ENCODE results near the gene TGFB3. TPM values are rescaled to one million over a fixed set of nuclear protein-coding genes. Genes with fewer than 3 reads are reported as not detected.
"Not testable (repeated sequence)": the region's sequence is repeated elsewhere in the genome, so short reads cannot be mapped to it uniquely, and the experiment has no call there.

Gene TGFB3
- total RNA-seq, 1 donor from 2014 or later: 56.8 TPM

DNA sequence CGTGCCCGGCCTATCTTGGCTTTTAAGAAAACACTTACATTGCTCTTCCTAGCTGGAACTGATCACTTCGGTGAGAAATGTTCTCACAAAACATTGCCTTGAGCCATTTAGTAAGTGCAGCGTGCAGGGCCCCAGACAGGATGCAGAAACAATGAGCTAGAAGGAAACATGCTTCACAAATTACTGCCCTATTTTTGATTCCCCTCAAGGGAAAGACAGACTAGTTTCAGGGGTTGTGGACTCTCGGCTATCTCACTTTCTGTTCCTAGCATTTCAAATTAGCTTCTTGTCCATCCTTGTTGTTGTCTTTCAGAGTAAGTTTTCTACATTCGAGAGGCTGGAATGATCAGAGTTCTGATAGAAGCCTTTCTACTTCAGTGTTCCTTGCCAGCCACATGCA is 21.6 kb downstream of the TGFB3 start:
- no peak for DNase-seq (ENCODE audit: low spot score)

GRCh38 chr14:75959031-75959430 is 22.8 kb downstream of the TGFB3 start:
- no peak for DNase-seq (ENCODE audit: low spot score)

GRCh38 chr14:75952489-75952888 is 29.3 kb downstream of the TGFB3 start:
- no peak for DNase-seq (ENCODE audit: low spot score)

DNA sequence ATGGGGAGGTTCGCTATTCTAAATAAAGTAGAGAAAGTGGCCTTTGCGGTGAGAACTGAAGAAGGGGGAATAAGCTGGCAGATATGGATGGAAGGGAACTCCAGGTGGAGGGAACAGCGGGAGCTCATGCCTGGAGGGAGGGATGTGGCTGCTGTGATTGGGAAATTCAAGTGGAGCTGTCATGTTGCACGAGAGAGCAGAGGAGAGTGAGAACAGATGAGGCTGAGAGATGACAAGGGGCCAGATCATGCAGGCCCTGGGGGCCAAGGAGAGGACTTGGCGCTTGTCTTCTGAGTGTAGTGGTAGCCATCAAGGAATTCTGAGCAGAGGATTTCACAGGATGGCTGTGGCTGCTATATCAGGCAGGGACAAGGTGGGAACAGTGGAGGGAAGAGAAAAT is 35.0 kb downstream of the TGFB3 start:
- no peak for DNase-seq (ENCODE audit: low spot score)

DNA sequence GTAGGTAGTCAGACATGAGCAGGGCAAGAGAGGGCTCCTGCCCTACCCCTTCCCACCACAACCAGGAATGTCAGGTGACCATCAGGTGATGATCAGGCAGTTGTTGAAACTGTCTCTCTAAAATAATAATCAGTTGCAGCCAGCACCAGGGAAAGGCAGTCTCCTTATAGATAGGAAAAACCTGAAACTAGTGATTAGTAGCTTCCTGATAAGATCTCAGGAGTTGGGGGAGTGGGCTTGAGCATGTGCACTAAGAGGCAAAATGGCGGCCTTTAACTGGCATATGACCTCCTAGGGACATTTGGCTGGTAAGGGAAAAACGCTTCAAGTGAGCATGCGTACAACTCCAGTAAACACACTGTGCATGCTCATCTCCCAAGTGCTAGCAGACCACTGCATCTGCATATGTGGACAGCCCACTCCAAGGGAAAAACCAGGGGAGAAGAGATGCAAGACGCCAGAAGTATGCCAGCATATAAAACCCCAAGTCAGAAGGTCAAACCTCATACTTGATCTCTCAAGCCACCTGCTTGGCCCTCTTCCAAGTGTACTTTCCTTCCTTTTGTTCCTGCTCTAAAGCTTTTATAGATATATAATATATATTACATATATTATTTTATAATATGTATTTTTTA is 37.1 kb downstream of the TGFB3 start:
- no peak for DNase-seq (ENCODE audit: low spot score)

- no peak for DNase-seq (ENCODE audit: low spot score)
Measured at GRCh38 chr14:75941030-75941429, 40.8 kb downstream of the TGFB3 start.

DNA sequence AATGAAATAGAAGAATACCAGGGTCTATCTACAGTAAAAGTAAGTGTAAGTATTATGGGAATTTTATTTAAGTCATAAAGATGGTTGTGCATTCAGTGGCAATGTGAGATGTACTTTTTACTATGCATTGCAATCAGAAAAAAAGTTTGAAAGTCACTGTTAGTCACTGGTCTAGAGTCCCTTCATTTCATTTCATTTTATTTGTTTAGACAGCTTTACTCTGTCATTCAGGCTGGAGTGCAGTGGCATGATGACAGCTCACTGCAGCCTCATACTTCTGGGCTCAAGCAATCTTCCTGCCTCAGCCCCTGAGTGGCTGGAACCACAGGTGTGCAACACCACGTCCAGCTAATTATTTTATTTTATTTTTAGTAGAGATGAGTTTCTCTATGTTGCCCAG is 42.6 kb downstream of the TGFB3 start:
- no peak for DNase-seq (ENCODE audit: low spot score)

- no peak for DNase-seq (ENCODE audit: low spot score)
Measured at GRCh38 chr14:75934998-75935628, 46.7 kb downstream of the TGFB3 start.

GRCh38 chr14:75933712-75934296 is 48.0 kb downstream of the TGFB3 start:
- DNase-seq (ENCODE audit: low spot score): no peak

DNA sequence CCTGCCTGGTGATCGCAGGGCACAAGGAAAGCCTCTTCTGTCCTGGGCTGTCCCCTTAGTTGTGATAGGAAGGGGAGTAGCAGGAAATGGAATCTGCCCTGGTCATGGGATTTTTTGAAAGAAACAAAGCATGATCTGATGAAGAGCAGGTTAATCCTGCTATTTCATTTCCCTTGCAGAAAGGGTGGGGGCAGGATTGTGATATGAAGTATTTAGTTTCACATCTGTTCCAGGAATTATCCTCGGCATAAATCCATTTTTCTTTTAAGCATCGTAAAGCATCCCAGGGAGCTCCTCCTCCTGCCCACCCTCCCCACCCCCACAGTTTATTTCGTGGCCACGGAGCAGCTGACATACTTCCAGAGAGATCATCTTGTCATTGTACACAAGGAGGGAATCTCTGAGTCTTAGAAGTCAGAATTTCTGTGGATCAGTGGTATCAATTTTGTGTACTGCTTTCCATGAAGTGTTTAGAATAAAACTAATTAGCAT is 53.1 kb downstream of the TGFB3 start:
- no peak for DNase-seq (ENCODE audit: low spot score)

DNA sequence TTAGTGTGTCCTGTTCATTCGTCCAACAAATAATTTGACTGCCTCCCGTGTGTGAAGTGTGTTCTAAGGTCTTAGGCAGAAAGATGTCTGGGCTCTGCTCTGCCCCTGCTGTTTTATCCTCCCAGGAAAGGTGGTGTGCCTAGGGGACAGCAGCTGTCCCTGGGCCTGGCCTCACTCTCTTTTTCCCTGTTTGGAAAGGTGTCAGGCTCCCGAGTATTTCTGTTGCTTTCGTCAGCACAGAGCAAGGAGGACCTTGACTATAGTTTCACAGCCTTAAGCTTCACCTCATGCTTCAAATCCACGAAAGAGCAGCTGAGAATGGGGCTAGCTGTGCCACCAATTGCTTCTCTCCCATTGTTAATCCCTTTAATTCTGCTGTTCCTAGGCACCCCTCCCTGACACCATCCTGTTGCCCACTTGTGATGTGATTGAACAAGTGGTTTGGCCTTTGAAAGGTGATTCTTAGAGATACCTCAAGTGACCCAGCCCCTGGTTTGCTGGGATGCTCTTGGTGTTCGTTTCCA is 54.2 kb downstream of the TGFB3 start:
- DNase-seq (ENCODE audit: low spot score): no peak

DNA sequence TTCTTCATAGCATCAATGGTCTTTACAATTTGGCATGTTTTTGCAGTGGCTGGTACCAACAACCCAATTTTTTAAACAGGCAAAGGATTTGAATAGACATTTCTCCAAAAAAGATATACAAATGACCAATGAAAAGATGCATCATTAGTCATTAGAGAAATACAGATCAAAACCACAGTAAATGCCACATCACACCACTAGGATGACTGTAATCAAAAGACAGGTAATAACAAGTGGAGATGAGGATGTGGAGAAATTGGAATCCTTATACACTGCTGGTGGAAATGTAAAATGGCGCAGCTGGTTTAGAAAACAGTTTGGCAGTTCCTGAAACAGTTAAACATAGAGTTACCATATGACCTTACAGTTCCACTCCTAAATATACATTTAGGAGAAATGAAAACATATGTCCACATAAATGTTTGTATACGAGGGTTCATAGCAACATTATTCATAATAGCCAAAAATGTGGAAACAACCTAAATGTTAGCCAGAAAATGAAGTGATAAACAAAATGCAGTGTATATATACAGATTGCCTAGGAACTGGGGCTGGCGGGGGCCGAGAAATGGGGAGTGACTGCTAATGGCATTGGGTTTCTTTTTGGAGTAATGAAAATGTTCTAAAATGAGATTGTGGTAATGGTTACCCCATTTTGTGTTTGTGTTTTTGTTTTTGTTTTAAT is 55.2 kb downstream of the TGFB3 start:
- no peak for DNase-seq (ENCODE audit: low spot score)

- DNase-seq (ENCODE audit: low spot score): not testable (repeated sequence)
Measured at GRCh38 chr14:75925141-75925840, 56.5 kb downstream of the TGFB3 start.

GRCh38 chr14:75920421-75920820 is 61.4 kb downstream of the TGFB3 start:
- DNase-seq (ENCODE audit: low spot score): not testable (repeated sequence)

- DNase-seq (ENCODE audit: low spot score): no peak
Measured at GRCh38 chr14:75917946-75918335, 63.9 kb downstream of the TGFB3 start.

GRCh38 chr14:75917322-75917945 is 64.4 kb downstream of the TGFB3 start:
- DNase-seq (ENCODE audit: low spot score): no peak

DNA sequence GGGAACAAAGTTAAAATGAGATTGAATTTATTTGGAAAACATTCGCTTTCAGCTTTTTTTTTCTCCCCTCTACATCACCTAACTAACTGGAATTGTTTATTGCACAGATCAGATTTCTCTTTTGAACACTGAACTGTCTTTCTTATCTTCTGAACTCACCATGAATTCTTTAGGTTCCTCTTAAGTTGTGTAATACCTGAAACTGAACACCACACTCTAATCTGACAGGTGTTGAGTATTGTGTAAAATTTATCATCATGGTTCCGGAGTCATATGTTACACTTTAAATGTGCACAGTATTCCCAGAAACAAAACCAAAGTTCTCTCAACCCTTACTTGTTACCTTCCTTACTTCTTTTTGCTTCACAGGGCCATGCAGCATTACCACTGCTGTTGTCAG is 66.8 kb downstream of the TGFB3 start:
- no peak for DNase-seq (ENCODE audit: low spot score)

DNA sequence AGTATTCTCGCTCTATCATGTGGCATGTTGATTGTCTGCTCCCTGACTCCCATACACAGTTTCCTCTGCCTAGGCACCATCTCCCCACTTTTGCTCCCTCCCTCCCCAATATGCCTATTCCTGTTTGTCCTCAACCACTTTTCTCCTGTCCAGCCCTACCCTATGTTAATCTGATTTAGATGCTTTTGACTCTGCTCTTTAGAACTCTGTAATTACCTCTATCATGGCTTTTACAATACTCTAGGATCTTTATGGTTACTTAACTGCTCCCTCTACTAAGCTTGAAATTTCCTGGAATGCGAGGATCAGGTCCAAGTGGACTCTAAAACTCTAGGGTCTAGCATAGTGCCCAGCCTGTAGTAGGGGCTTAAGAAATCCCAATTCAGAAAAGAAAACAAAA is 68.6 kb downstream of the TGFB3 start:
- no peak for DNase-seq (ENCODE audit: low spot score)

DNA sequence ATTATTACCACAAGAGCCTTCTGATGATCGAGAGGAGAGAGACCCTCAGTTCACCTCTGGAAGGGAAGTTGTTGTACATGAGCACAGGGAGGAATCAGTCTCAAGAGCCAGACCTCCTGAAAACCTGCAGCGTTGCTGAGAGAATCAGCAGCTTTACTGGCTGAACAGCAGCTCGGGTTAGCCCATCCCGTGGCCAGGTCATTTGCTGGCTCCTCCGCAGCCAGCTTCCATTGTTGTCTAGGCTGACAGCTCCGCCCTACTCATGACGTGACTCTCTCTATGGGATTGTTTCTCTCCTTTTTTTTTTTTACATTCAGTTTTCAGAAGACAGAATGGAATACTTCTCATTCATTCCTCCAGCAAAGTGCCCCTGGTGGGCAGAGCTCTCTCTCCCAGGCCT is 69.9 kb downstream of the TGFB3 start:
- no peak for DNase-seq (ENCODE audit: low spot score)

GRCh38 chr14:75910048-75910447 is 71.7 kb downstream of the TGFB3 start:
- DNase-seq (ENCODE audit: low spot score): no peak

DNA sequence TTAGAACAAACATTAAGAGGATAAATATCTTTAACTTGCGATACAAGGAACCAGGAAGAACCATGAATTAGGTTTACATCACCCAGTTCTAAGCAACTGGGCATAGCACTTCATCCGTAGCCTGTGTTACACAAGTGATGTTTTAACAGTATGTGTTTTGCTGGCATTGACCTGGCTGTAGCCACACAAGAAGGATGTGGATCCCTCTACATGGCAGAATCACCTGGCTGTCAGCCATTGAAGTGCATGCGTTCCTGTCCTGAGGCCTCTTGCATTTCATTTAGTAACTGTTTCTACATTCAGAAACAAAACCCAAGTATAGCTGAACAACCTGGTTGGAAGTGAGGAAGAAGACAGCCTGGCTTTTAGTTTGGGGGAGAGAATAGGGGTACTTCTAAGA is 72.2 kb downstream of the TGFB3 start:
- DNase-seq (ENCODE audit: low spot score): no peak

Data from mesenteric fat pad (tissue), 1 donor.